ENCODE data around the gene SHC2. TPM values are rescaled to one million over a fixed set of nuclear protein-coding genes. Genes with fewer than 3 reads are reported as not detected.

SHC2 gene
- total RNA-seq, 1 experiment from 2014 or later: 0.18 TPM

- Histone ChIP-seq H3K9me2 (replicated peaks; ENCODE audit: low read length) (no peaks in the 10 kb centered on the region), H4K20me1 (ENCODE audit: low read length) (no peaks in the 10 kb centered on the region), H3F3A (ENCODE audit: low read length, unreplicated experiment) (no peaks in the 10 kb centered on the region), H2AFZ (ENCODE audit: low read length) (no peak overlapping the region), H3K27ac (ENCODE audit: low read length) (no peak overlapping the region), H3K9ac (ENCODE audit: low read length) (no peak overlapping the region), H3K27me3 (ENCODE audit: low read length) (no peaks in the 10 kb centered on the region), H3K79me2 (ENCODE audit: low read length) (no peaks in the 10 kb centered on the region), H3K36me3 (ENCODE audit: low read depth, low read length) (no peaks in the 10 kb centered on the region), H3K4me1 (ENCODE audit: insufficient read depth, low read length) (no peaks in the 10 kb centered on the region), H3K4me2 (ENCODE audit: low read length) (no peak overlapping the region), H3K4me3 (ENCODE audit: low read length) (no peak overlapping the region), H3K9me3 (ENCODE audit: low read length) (no peaks in the 10 kb centered on the region)
- intact Hi-C loops (cut with micrococcal nuclease): no loop called here
- POLR2A ChIA-PET (ENCODE audit: unreplicated experiment): no interaction called here
- no peak for TF ChIP-seq EZH2 (IDR thresholded peaks at IDR 0.05; ENCODE audit: low read length, unreplicated experiment)
- no TSS peak for BruUV-seq (replicated peaks)
- CTCF ChIA-PET: no interaction called here
- no peak for ATAC-seq
- DNase-seq: no peak
Measured at GRCh38 chr19:436413-436950, 24.4 kb downstream of the SHC2 start.

GRCh38 chr19:435707-436412 is 25.0 kb downstream of the SHC2 start:
- intact Hi-C loops (cut with micrococcal nuclease): no loop called here

GRCh38 chr19:435056-435706 is 25.7 kb downstream of the SHC2 start:
- no peaks in the 10 kb centered on the region for H3K4me1 ChIP-seq (ENCODE audit: insufficient read depth, low read length)
- H3K9me3 ChIP-seq (ENCODE audit: low read length): no peaks in the 10 kb centered on the region
- no peaks in the 10 kb centered on the region for H3F3A ChIP-seq (ENCODE audit: low read length, unreplicated experiment)
- POLR2A ChIA-PET (ENCODE audit: unreplicated experiment): no interaction called here
- H4K20me1 ChIP-seq (ENCODE audit: low read length): no peaks in the 10 kb centered on the region
- H3K9ac ChIP-seq (ENCODE audit: low read length): no peak overlapping the region
- ATAC-seq (no peak), DNase-seq (no peak)
- H3K36me3 ChIP-seq (ENCODE audit: low read depth, low read length): no peaks in the 10 kb centered on the region
- H3K4me3 ChIP-seq (ENCODE audit: low read length): no peak overlapping the region
- CTCF ChIA-PET: no interaction called here
- no peaks in the 10 kb centered on the region for H3K79me2 ChIP-seq (ENCODE audit: low read length)
- no peak overlapping the region for H2AFZ ChIP-seq (ENCODE audit: low read length)
- no peaks in the 10 kb centered on the region for H3K9me2 ChIP-seq (replicated peaks; ENCODE audit: low read length)
- TF ChIP-seq EZH2phosphoT487 (IDR thresholded peaks at IDR 0.05; ENCODE audit: borderline replicate concordance, low read length): no peak
- TF ChIP-seq EZH2 (IDR thresholded peaks at IDR 0.05; ENCODE audit: low read length, unreplicated experiment): no peak
- TF ChIP-seq CTCF (conservative IDR thresholded peaks at IDR 0.05; ENCODE audit: low read depth, low read length): no peak
- H3K4me2 ChIP-seq (ENCODE audit: low read length): no peak overlapping the region
- intact Hi-C loops (cut with micrococcal nuclease): no loop called here
- H3K27ac ChIP-seq (ENCODE audit: low read length): no peak overlapping the region
- no peaks in the 10 kb centered on the region for H3K27me3 ChIP-seq (ENCODE audit: low read length)
- BruUV-seq (replicated peaks): no TSS peak

More at GRCh38 chr19:435707-436412, 25.0 kb downstream of the SHC2 start:
- Histone ChIP-seq H3K4me1 (ENCODE audit: insufficient read depth, low read length) (no peaks in the 10 kb centered on the region), H3K9me3 (ENCODE audit: low read length) (no peaks in the 10 kb centered on the region), H3K9ac (ENCODE audit: low read length) (no peak overlapping the region), H3K9me2 (replicated peaks; ENCODE audit: low read length) (no peaks in the 10 kb centered on the region), H3K79me2 (ENCODE audit: low read length) (no peaks in the 10 kb centered on the region), H3K27ac (ENCODE audit: low read length) (no peak overlapping the region), H4K20me1 (ENCODE audit: low read length) (no peaks in the 10 kb centered on the region), H3F3A (ENCODE audit: low read length, unreplicated experiment) (no peaks in the 10 kb centered on the region), H3K36me3 (ENCODE audit: low read depth, low read length) (no peaks in the 10 kb centered on the region), H3K27me3 (ENCODE audit: low read length) (no peaks in the 10 kb centered on the region), H3K4me2 (ENCODE audit: low read length) (no peak overlapping the region), H3K4me3 (ENCODE audit: low read length) (no peak overlapping the region), H2AFZ (ENCODE audit: low read length) (no peak overlapping the region)
- POLR2A ChIA-PET (ENCODE audit: unreplicated experiment): no interaction called here
- BruUV-seq (replicated peaks): no TSS peak
- TF ChIP-seq EZH2phosphoT487 (IDR thresholded peaks at IDR 0.05; ENCODE audit: borderline replicate concordance, low read length): no peak
- TF ChIP-seq EZH2 (IDR thresholded peaks at IDR 0.05; ENCODE audit: low read length, unreplicated experiment): no peak
- no peak for TF ChIP-seq CTCF (conservative IDR thresholded peaks at IDR 0.05; ENCODE audit: low read depth, low read length)
- ATAC-seq (no peak), DNase-seq (no peak)
- CTCF ChIA-PET: no interaction called here

Data from PC-3 (cell line).